ENCODE measurements around the gene INSYN2A.

The INSYN2A gene, protein sequence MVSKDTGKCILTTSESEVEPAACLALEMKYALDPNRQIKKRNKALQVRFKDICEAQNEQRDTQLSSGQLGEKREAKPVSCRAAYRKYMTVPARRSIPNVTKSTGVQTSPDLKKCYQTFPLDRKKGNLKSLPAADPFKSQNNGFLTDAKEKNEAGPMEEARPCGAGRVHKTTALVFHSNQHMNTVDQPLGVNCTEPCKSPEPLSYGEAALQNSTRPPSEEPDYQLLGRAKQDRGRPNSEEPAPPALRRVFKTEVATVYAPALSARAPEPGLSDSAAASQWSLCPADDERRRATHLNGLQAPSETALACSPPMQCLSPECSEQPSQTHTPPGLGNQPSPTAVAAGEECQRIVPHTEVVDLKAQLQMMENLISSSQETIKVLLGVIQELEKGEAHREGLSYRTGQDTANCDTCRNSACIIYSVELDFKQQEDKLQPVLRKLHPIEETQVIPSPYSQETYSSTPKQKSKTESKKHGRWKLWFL

DNA sequence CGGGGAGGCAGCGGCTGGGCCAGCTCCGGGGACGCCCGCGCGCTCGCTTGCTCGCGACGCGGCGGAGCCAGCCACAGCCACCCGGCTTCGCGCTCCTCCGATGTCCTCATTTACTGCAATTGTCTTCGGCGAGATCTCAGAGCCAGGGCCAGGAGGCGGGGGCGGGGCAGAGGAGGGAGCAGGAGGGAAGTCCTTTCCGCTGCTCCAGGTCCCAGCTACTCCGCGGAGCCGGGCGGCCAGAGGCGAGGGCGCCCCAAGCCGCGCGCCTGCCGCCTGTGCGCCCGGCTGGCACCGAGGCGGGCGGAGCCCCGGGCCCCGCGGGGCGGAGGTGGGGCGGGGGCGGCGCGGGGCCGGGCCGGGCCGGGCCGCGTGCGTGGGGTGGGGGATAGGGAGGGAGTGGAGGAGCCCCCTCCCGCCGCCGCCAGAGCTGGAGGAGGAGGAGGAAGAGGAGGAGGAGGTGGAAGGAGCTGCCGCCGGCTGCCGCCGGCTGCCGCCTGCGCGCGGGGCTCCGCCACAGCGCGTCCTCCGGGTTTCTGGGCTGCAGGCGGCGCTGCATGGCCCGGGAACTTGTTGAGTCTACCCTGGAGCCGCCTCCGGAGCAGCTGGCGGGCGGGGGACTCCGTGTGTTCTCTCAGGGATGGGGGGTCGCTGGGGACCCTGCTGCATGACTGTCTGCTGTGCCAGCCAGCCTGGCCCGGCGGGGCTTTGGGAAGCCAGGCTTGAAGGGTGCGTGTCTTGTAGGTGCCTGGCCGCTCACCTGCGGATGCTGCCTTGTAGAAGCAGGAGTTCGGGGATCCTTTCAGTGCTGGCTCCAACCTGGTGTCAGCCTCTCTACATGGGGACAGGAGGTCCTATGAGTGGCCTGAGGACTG lies at the start of gene INSYN2A:
Gene INSYN2A, minus strand, starts transcription at position 310 of the 872 bp plus-strand sequence. CDS start 20,196 bp downstream, outside the sequence.
- in situ Hi-C loops (cut with MboI; ENCODE audit: low pct_unique_long_range_greater_than_20kb, low sequenced_read_pairs, unreplicated experiment): no loop called here
- no peak for DNase-seq (ENCODE audit: low spot score)
- no peak for TF ChIP-seq CTCF (IDR thresholded peaks at IDR 0.05; ENCODE audit: extremely low read depth, insufficient read depth, missing control alignments)

- no peak for TF ChIP-seq CTCF (IDR thresholded peaks at IDR 0.05; ENCODE audit: extremely low read depth, insufficient read depth, missing control alignments)
- in situ Hi-C loops (cut with MboI; ENCODE audit: low pct_unique_long_range_greater_than_20kb, low sequenced_read_pairs, unreplicated experiment): no loop called here
These were observed 49.1 kb upstream of the INSYN2A start for GRCh38 chr10:127245456-127245855.

DNA sequence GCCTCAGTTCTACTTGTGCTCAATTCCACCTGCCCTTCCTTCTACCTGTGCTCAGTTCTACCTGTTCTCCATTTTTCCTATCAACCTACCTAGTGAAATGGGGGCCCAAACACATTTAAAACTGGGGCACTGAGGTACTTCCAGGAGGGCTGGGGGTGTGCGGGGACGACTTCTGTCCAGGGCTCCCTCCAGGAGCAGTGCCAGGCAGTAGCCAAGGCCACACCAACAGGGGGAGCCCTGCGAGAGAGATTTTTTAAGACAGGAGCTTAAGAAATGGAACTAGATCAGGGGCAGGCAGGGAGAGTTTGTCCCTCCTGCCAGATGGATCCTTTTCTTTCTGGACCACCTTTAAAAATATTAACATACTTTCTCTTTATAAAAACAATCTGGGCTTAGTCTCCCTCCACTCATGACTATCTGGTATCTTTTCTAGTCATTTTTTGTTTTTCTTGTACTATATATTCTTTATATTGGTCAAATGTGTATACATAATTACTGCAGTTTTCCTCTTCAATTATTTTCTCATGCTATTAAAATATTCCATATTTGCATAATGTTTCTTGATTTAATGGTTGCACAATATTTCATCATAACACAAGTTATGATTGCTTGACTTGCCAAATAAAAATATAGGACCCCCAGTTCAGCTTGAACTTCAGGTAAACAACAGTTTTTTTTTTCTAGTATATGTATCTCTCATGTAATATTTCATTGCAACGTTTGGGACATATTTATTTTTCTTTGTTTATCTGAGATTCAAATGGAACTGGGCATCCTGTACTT lies 47.3 kb upstream of the INSYN2A start:
- peak; percentile 46 for TF ChIP-seq CTCF (IDR thresholded peaks at IDR 0.05; ENCODE audit: extremely low read depth, insufficient read depth, missing control alignments)
- DNase-seq (ENCODE audit: low spot score): no peak
- in situ Hi-C loops (cut with MboI; ENCODE audit: low pct_unique_long_range_greater_than_20kb, low sequenced_read_pairs, unreplicated experiment): no loop called here

More at GRCh38 chr10:127245456-127245855, 49.1 kb upstream of the INSYN2A start:
- DNase-seq (ENCODE audit: low spot score): no peak

GRCh38 chr10:127242914-127243313 lies 46.5 kb upstream of the INSYN2A start:
- in situ Hi-C loops (cut with MboI; ENCODE audit: low pct_unique_long_range_greater_than_20kb, low sequenced_read_pairs, unreplicated experiment): no loop called here
- no peak for TF ChIP-seq CTCF (IDR thresholded peaks at IDR 0.05; ENCODE audit: extremely low read depth, insufficient read depth, missing control alignments)
- no peak for DNase-seq (ENCODE audit: low spot score)

- in situ Hi-C loops (cut with MboI; ENCODE audit: low pct_unique_long_range_greater_than_20kb, low sequenced_read_pairs, unreplicated experiment): no loop called here
- TF ChIP-seq CTCF (IDR thresholded peaks at IDR 0.05; ENCODE audit: extremely low read depth, insufficient read depth, missing control alignments): no peak
- no peak for DNase-seq (ENCODE audit: low spot score)
These were observed 39.9 kb upstream of the INSYN2A start for GRCh38 chr10:127236266-127236665.

- in situ Hi-C loops (cut with MboI; ENCODE audit: low pct_unique_long_range_greater_than_20kb, low sequenced_read_pairs, unreplicated experiment): no loop called here
- no peak for DNase-seq (ENCODE audit: low spot score)
- no peak for TF ChIP-seq CTCF (IDR thresholded peaks at IDR 0.05; ENCODE audit: extremely low read depth, insufficient read depth, missing control alignments)
These were observed 38.0 kb upstream of the INSYN2A start for GRCh38 chr10:127234306-127234800.

Measured in GM13977 (cell line).